Body of pancreas (tissue), 4 donors: ENCODE results near the gene DYRK3.

Source experiments
- CTCF ChIP-seq, 7 experiments: fragments of 450-650 bp in 4 of 7; fragments of 200-600 bp in 3 of 7; sonication (generic) in 3 of 7; IDR thresholded peaks; one replicate each; pipeline ENCODE4 v1.5.1; 2016 to 2019; ENCODE audit warnings: antibody characterized with exemption in 7 of 7
- POLR2A ChIP-seq, 3 donors: fragments of 450-650 bp; IDR thresholded peaks; one replicate each; pipeline ENCODE4 v1.6.1; 2016; ENCODE audit warnings: antibody characterized with exemption in 3 of 3, mild to moderate bottlenecking in 2 of 3

- TF ChIP-seq CTCF (IDR thresholded peaks at IDR 0.05) = no peak
- TF ChIP-seq POLR2A (IDR thresholded peaks at IDR 0.05) = peak in 1 of 3 donors; percentile 22
Observed at GRCh38 chr1:206595581-206596318, 39.6 kb upstream of the DYRK3 start.
